Subcutaneous adipose tissue (tissue), 4 donors: ENCODE results near the gene FRAT2. TPM values are rescaled to one million over a fixed set of nuclear protein-coding genes. Genes with fewer than 3 reads are reported as not detected.

Source experiments
- total RNA-seq, 4 donors: library from RNA; depleted of rRNA; stranded (reverse); fragments of >200 nt; gene quantifications; one replicate each; pipeline ENCODE4 v1.1.0, GENCODE V29; 2016
- TF ChIP-seq, protein P1 (sequence below): fragments of 450-650 bp; IDR thresholded peaks from one replicate; pipeline ENCODE4 v1.5.1; 2016; ENCODE audit warnings: low read depth, mild to moderate bottlenecking, control low read depth, antibody characterized with exemption, moderate library complexity

Gene FRAT2
- total RNA-seq, 4 donors from 2014 or later: 4.4 to 10.2 (median 9.4) TPM

DNA sequence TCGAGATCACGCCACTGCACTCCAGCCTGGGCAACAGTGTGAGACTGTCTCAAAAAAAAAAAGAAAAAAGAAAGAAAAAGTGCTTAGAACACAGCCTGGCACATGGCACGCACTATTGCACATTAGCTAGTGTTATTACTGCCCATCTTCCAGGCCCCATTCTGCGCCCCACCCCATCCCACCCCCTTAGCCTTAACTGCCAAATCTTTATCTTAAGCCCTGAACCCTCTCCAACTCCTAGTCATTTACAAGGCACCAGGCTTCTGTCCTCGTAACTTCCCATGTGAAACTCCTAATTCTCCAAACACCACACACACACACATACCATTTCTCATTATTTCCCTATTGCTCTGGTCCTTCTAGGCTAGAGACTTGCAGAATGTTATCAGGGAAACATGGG is 4.8 kb downstream of the FRAT2 start:
- TF ChIP-seq, protein P1, sequence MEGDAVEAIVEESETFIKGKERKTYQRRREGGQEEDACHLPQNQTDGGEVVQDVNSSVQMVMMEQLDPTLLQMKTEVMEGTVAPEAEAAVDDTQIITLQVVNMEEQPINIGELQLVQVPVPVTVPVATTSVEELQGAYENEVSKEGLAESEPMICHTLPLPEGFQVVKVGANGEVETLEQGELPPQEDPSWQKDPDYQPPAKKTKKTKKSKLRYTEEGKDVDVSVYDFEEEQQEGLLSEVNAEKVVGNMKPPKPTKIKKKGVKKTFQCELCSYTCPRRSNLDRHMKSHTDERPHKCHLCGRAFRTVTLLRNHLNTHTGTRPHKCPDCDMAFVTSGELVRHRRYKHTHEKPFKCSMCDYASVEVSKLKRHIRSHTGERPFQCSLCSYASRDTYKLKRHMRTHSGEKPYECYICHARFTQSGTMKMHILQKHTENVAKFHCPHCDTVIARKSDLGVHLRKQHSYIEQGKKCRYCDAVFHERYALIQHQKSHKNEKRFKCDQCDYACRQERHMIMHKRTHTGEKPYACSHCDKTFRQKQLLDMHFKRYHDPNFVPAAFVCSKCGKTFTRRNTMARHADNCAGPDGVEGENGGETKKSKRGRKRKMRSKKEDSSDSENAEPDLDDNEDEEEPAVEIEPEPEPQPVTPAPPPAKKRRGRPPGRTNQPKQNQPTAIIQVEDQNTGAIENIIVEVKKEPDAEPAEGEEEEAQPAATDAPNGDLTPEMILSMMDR: no peak

- TF ChIP-seq, protein P1: no peak
Measured at GRCh38 chr10:97328646-97329453, 5.7 kb downstream of the FRAT2 start.

DNA sequence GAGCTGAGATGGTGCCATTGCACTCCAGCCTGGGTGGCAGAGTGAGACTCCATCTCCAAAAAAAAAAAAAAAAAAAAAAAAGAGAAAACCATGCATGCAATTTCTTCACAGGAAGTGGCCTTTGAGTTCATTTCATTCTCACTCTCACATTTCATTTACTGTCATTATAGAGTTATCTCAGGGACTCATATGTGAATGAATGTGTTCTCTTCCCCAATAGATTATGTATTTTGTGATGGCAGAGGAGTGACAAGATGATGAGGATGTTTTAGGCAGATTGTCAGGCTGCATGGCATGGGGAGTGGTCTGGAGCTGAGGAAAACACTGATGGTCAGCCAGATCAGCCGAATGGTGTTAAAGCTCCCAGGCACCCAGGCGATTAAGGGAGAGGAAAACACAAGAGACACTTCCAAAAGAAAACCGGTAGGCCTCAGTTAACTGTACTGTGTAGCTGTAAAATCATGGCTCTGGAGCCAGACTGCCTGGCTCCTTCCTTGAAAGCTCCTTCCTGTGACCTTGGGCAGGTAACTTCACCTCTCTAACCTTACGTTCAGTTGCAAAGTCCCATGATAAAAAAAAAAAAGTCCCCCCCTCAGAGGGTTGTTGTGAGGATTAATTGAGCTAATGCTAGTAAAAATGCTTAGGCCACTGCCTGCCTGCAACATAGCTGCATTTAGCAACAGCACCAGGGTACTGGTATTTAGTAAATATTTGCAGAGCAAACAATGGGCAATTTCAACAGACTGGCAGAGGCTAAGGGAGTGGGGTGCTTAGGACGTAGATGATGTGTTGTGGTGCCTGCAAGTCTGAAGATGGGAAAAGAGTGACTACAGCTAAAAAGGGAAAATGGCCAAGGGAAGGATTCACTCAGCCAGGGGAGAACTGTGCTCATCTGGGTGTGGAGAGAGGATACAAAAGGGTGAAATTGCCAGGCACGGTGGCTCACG is 6.9 kb downstream of the FRAT2 start:
- TF ChIP-seq, protein P1: no peak

GRCh38 chr10:97325754-97326153 is 8.8 kb downstream of the FRAT2 start:
- TF ChIP-seq, protein P1: no peak

GRCh38 chr10:97323501-97323900 is 11.0 kb downstream of the FRAT2 start:
- TF ChIP-seq, protein P1: no peak

GRCh38 chr10:97321804-97322190 is 12.7 kb downstream of the FRAT2 start:
- TF ChIP-seq, protein P1: no peak
